GM21737 (cell line): ENCODE results near the gene PDZK1IP1.
"Not testable (repeated sequence)": the region's sequence is repeated elsewhere in the genome, so short reads cannot be mapped to it uniquely, and the experiment has no call there.

ENCODE experiments used
- ATAC-seq: cut with Tn5 transposase; IDR thresholded peaks from one replicate; pipeline ENCODE4 v1.9.1; 2021; ENCODE audit warnings: mild to moderate bottlenecking, moderate library complexity; ENCODE audit not compliant: unreplicated experiment

Gene PDZK1IP1

DNA sequence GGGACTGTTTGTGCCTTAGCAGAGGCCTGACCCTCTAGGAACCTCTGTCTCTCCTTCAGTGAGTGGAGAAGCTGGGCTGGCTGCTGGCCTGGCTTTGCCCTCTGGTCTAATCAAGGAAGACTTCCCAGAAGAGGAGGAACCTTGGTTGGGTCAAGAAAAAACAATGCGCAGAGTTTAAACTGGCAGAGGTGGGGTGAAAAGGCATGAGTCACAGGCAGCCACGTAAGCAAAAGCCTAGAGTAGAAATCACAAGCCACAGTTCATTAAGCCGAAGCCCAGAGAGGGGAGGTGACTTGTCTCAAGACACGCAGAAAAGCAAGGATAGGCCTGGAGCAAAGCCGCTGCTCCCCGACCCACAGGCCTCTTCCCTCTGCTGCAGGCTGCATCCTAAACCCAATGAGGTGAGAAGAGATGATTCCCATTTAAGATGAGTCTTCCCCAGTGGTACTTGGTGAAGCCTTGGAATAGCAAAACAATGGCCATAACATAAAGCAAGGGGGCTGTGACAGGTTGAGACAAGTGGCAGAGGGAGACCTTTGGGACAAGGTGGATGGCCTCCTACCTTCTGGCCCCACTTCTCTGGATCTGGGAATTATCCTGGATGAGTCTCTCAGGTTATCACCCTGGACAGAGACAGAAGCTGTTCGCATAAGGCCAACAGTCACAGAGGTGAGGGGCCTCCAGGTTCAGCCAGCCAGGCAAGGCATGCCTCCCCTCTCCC, 7.7 kb downstream of the PDZK1IP1 start:
- ATAC-seq, result no peak

DNA sequence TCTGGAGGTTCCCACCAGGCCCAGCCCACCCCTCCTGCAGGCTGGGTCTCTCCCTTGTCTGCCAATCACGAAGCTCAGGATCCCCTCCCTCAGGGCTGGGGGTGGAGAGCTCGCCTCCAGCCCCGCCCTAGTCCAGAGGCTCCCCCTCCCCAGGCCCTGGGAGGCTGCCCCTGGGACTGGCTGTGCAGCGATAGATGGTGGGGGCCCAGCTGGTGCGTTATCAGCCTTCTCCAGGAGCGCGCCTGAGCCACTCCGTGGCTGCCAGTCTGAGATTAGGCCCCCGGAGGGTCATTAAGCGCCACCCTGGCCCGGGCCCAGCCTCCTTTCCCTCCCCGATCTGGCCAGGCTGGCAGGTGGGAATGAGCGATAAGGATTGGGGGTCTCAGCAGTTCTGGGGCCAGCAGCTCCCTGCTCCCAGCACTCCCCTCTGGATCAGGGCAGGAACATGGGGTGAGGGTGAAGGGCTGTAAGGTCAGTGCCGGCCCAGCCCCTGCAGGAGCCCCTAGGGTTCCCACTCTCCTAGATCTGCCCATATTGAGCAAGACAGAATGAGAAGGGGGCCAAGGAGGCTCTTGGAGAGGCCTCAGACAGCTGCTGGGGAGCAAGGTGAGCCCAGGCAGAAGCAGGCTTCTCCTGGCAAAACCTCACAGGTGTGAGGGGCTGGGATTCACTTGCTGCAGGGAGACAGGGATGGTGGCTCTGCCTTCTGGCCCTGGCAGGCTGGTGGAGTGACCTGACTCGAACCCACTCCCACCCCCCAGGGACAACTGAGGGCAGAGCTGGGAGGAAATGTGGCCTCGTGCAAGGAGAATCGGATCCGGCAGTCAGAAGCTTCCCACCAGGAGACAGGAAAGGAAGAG, 8.5 kb downstream of the PDZK1IP1 start:
- no peak for ATAC-seq

DNA sequence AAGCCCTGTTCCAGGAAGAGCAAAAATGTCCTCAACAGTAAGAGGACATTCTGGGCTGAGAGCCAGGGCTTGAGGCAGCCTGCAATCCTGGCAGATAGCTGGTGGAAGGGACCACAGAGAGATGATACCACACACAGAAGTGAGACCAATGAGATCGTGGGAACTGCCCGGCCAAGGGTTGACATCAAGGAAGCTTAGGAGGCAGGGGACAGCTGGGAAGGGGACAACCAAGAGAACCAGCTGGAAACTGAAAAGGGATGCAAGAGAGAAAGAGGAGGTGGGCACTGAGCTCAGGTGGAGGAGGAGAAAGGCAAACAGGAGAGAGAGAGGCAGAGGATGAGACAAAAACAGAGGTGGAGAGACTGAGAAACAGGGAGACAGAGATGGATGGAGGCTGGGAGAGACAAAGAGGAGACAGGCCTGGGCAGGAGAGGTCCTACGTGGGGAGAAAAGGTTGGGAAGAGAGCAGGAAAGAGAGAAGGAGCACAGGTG, 9.2 kb downstream of the PDZK1IP1 start:
- no peak for ATAC-seq

DNA sequence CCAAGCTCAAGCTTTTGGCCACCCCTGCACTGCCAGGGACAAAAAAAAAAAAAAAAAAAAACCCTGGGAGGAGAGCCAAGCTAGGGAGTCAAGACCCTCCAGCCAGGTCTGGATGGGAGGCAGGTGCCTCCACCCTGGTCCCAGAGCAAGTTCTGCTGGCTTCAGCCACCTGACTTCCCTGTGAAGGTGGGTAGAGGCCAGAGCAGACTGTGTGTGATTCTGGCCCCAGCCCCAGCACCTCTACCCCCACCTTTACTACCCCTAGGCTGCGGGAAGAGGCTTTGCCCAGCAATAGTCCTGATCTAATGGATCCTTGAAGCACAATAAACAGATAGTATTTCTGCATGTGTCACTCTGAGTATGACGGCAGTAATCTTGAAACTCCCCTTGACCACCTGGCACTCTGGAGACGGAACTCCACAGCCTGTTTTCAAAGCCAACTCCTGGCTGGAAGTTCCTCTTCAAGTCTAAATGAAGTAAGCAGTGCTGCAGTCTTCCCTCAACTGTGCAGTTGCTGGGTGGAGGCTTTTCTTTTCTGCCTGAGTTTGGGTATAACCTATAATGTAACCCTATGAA, 9.8 kb downstream of the PDZK1IP1 start:
- no peak for ATAC-seq

DNA sequence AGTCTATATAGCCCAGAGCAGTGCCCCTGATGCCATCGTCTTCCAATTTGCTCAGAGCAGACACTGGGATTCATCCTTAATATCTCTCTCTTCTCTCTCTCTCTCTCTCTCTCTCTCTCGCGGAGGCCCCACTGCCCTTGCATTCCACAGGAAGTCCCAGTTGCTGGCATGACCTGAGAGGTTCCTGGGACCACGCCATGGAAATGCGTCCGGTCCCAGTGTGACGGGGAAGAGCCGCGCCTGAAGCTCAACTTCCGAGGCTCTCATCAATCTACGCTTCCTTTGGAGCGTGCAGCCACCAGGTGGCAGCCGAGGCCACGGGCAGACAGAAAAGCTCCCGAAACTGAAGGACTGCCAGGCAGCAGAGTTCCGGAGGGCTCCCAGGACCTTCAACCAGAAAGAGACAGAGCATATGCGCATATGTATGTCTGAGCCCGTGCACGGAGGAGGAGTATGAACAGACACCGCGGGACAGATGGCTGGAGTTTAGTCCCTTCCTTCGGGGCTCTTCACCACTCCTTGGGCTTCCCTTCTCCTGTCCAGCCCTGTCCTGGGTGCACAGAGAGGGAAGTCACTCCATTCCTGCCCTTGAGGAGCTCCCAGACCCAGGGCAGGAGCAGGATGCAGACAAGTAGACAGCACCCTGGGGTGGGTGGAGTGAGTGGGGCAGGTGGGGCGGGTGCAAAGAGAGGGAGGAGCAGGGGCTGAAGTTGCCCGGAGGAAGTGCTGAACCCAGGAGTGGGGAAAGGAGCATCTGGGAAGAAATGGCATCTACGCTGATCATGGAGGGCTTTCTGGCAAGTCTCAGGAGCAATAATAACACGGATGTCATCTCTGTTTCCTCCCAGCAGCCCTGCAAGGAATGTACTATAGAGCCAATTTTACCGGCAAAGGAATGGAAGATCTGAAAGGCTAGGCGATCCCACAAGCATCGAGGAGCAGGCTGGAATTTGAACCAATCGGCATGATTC, 10.5 kb downstream of the PDZK1IP1 start:
- ATAC-seq, result peak; percentile 70

DNA sequence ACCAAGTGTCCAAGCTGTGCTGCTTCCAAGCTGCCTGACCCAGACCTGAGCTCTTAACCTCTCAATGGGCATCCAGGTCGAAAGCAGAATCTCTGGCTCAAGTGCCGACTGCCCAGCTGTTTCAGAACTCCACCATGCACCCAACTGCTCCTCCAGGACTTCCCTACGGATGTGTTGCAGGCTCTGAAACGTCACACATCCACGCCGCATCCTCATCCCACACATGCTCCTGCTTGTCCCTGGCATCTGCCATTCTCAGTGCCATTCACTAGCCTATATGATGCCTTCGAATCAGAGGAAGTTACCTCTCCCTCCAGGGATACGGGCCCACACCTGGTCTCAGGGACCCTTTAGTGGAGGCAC, 11.2 kb downstream of the PDZK1IP1 start:
- ATAC-seq, result no peak

DNA sequence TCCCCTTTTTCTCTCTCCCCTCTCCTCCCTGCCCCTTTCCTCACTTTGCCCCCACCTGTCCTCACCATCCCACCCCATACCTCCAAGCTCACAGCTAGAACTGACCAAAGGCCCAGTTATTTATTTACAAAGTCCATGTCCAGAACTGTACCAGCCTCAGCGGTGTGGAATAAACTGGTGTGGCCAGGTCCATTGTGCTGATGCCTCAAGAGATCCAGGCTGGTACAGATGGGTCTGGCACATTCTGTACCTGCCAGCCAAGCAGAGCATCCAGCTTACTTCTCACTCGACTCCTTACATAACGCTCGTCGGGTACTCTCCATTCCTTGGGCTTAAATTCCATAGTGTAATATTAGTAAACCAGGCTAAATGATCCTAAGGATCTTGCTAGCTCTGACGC, 11.8 kb downstream of the PDZK1IP1 start:
- ATAC-seq, result no peak

DNA sequence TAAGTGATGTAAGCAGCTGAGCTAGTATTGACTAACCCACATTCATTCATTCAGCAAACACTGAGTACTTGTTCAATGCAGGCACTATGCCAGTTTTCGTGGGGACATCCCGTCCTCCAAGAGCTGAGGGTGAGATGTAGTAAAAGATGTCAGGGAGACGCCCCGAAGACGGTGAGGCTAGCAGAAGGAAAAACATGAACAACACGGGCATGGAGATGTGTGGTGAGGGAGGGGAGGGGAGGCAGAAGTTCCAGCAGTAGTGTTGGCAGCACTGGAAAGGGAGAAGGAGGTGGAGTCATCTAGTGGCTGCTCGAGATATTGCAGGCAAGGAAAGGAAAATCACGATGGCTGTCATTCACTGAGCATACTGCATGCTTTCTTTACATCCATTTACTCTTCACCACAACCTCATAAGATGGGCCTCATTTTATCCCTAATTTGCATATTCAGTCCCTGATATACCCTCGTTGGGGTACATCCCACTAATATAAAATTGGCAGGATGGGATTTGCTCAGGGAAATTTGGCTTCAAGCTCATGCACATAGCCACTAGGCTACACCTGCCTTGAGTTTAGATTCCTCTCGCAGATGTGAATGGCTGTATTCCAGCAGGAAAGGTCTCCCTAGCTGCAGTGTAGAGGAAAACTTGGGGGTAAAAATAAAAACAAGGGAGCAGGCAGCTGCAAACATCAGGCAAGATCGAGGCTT, 14.5 kb downstream of the PDZK1IP1 start:
- ATAC-seq, result no peak

DNA sequence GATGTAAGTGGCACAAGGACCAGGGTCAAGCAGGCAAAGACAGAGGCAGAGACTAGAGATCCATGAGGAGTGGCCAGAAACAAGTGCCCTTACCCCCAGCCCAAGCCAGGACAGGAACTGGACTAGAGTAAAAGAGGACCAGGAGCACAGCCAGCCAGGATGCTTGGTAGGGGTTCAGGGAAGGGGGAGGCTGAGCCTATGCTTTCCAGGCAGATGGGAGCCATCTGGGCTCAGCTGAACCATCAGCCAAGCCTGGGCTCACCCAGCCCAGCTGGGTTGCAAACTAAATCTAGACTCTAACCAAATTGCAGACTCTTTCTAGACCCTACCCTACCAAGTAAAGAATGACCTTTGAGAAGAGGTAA, 15.2 kb downstream of the PDZK1IP1 start:
- ATAC-seq, result no peak

DNA sequence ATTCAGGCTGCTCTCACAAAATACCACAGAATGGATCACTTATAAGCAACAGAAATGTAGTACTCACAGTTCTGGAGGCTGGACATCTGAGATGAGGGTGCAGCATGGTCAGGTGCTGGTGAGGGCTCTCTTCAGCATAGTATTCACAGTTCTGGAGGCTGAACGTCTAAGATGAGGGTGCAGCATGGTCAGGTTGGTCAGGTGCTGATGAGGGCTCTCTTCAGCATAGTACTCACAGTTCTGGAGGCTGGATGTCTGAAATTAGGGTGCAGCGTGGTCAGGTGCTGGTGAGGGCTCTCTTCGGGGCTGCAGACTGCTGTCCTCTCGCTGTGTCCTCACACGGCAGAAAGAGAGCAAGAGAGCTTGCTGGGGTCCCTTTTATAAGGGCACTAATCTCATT, 17.1 kb downstream of the PDZK1IP1 start:
- ATAC-seq, result no peak

DNA sequence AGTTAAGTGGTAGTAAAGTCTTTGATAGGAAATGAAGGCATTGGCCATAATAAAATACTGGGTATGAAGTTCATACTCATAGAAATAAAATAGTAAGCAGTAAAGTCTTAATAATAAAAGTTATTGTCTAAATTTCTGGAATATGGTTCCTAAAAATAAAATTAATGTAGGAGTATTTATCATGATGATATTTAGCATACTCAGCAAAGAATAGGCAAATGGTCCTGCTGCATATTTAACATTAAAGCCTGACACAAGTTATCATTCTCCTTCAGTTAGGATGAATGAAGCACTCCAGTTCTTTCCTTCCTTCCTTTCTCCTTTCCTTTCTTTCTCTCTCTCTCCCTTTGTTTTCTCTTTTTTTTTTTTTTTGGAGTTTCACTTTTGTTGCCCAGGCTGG, 25.3 kb downstream of the PDZK1IP1 start:
- no peak for ATAC-seq

DNA sequence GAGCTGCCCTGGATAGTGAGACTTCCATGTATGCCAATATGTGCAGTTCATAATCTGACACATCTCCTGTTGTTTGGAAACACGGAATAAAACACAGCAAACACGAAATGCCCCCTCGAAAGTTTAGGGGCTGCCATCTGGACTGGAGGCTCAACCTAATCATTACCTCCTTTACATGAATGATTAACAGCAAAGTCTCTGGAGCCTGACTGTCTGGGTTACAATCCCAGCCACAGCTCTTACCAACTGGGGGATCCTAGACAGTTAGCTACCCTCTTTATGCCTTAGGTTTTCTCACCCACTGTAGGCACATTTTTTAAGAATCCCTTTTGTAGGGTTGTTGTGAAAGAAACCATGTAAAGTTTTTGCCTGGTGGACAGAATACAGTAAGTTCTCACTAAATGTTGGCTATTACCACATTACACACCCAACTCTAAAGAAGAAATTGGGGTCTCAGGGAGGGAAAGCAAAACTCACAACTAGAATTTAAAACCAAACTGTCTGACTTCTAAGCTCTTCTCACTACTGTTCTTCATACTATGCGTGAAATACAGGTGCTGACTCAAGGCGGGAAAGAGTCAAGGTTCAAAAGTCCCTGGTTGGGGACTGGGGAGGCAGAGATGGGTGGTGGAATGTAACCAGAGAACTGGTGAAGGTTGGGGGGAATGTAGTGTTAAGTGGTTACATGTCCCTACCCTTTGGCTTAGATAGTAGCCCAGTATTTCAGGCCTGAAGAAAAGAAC, 28.4 kb downstream of the PDZK1IP1 start:
- ATAC-seq, result no peak

DNA sequence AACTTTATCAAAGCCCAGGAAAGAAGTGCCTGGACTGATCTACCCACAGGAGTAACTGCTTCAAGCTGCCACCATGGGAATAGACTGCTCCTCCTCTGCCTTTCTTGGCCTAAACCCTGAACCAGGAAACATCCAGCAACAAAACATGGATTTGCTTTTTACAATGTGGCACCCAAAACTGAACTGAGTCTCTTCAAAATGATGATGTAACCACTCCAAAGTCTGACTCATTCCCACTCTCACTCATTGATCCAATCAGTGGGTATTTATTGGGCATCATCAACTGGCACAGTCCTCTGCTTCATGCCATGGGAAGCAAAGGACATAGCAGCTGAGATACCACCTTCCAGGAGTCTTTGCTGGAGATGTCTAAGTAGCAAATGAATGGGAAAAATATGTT, 29.1 kb downstream of the PDZK1IP1 start:
- ATAC-seq, result no peak

DNA sequence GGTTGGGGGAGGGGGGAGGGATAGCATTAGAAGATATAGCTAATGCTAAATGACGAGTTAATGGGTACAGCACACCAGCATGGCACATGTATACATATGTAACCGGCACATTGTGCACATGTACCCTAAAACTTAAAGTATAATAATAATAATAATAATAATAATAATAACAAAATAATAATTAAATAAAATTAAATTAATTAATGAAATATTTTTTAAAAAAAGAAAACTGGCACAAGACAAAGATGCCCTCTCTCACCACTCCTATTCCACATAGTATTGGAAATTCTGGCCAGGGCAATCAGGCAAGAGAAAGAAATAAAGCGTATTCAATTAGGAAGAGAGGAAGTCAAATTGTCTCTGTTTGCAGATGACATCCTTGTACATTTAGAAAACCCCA, 31.9 kb downstream of the PDZK1IP1 start:
- not testable (repeated sequence) for ATAC-seq

DNA sequence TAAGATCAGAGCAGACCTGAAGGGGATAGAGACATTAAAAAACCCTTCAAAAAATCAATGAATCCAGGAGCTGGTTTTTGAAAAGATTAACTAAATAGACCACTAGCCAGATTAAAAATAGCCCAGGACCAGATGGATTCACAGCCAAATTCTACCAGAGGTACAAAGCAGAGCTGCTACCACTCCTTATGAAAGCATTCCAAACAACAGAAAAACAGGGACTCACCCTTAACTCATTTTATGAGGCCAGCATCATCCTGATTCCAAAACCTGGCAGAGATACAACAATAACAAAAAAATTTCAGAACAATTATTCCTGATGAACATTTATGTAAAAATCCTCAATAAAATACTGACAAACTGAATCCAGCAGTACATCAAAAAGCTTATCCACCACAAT, 33.4 kb downstream of the PDZK1IP1 start:
- ATAC-seq, result not testable (repeated sequence)

DNA sequence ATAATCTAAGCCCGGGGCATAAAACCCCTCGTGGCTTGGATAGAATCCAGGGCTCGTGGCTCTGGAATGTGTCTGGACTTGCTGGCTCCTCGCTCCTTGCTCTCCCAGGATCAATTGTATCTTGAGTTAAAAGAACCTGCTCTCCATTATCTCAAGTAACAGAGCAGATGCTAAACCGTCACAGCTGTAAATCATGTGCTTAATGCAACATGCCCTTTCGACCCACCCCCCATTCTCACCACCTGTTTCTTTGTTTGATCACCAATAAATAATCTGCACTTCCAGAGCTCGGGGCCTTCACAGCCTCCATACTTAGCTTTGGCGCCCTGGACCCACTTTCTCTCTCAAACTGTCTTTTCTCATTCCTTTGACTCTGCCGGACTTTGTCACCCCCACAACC, 40.7 kb downstream of the PDZK1IP1 start:
- ATAC-seq, result not testable (repeated sequence)

DNA sequence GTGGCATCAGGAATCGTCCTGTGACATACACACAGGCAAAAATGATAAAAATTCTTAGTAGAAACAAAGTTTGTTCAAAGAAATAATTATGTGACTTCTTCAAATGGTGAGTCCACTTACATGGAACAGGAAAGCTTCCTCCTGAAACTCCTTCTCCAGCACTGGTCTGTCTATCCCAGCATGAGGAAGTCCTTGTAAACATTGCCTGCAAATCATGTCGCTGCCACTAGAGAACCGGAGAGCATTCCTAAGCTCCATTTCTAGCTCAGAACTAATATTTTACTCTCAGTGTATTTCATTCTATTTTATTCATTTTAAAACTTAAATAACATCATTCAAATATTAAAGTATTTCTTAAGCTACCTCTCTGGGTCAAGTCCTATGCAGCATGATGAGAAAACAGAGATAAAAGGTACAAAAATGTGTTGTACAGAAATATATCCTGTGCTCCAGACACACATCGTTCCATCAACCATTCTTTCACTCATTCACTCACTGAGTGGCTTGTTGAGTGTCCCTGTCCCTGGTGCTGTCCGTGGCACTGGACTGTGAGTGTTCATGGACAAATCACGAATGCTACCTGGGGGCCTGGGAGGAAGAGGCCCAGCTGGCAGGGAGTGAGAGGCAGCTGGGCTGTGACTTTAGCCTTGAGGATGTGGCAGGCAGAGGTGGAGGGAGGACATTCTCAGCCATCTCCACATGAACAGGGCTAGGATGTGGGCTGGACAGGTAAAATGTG, 42.6 kb downstream of the PDZK1IP1 start:
- ATAC-seq, result no peak

DNA sequence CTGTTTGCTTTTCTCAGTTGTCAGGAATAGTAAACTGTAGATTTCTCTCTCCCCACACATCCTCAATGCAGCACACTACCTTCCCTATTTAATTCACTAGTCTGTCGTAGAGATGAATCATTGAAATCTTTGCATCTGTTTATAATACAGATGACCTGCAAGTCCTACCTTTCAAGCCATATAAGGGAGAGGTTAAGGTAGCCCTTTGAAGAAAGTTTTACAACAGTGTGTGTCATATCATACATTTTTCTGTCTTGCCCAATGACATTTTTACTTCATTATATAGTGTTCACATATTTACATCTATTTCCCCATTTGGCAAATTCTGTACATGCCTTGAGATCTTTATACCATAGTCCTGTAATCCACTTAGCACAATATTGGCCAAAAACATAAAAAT, 43.3 kb downstream of the PDZK1IP1 start:
- not testable (repeated sequence) for ATAC-seq

DNA sequence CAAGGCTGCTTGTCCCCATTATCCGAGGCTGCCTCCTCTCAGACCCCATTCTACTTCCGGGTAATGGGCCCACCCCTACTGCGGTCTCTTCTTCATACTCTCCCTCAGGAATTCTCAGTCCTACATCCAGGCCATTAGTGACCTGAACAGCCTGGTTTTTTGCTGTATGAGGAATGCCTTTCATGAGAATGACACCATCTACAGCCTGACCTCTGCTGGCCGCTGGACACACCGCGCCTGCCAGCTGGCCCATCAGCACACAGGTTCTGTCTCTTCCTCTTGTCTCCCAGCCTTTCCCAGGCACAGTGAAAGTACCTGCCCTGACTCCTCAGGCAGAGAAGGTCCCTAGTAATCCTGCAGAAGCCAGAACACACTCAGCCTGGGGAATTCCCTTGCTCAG, 46.2 kb downstream of the PDZK1IP1 start:
- not testable (repeated sequence) for ATAC-seq
